ENCODE data around the gene SLC17A7.

DNA sequence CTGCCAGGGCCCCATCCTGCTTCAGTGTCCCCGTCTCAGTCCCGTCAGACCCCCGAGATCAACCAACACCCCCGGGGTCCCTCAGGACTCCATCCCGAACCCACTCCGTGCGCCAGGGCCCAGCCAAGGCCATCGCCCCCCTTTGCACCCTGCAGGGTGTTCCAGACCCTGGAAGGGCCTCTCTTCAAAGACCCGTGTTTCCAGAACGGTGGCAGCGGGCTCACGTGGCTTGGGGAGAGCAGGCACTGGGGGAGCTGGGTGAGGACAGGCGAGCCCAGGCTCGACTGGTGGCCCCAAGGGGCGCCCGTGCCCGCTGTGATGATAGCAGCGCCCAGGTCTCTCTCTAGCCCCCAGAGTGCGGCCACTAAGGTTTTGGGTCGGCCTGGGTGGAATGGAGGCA lies 51.9 kb downstream of the SLC17A7 start:
- TF ChIP-seq POLR2AphosphoS5 (IDR thresholded peaks at IDR 0.05; ENCODE audit: low read depth, low read length) = no peak
- TF ChIP-seq, protein P1, sequence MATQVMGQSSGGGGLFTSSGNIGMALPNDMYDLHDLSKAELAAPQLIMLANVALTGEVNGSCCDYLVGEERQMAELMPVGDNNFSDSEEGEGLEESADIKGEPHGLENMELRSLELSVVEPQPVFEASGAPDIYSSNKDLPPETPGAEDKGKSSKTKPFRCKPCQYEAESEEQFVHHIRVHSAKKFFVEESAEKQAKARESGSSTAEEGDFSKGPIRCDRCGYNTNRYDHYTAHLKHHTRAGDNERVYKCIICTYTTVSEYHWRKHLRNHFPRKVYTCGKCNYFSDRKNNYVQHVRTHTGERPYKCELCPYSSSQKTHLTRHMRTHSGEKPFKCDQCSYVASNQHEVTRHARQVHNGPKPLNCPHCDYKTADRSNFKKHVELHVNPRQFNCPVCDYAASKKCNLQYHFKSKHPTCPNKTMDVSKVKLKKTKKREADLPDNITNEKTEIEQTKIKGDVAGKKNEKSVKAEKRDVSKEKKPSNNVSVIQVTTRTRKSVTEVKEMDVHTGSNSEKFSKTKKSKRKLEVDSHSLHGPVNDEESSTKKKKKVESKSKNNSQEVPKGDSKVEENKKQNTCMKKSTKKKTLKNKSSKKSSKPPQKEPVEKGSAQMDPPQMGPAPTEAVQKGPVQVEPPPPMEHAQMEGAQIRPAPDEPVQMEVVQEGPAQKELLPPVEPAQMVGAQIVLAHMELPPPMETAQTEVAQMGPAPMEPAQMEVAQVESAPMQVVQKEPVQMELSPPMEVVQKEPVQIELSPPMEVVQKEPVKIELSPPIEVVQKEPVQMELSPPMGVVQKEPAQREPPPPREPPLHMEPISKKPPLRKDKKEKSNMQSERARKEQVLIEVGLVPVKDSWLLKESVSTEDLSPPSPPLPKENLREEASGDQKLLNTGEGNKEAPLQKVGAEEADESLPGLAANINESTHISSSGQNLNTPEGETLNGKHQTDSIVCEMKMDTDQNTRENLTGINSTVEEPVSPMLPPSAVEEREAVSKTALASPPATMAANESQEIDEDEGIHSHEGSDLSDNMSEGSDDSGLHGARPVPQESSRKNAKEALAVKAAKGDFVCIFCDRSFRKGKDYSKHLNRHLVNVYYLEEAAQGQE (IDR thresholded peaks at IDR 0.05; ENCODE audit: insufficient read depth in 1 of 2, low read depth in 2 of 2, low read length in 2 of 2) = no peak

Data from PFSK-1 (cell line).